HepG2 (cell line): ENCODE results near the gene RPS6KB1. TPM values are rescaled to one million over a fixed set of nuclear protein-coding genes. Genes with fewer than 3 reads are reported as not detected.

Source experiments
- ARNTL ChIP-seq: sonication (generic); formaldehyde crosslinking; IDR thresholded peaks from 2 replicates; pipeline ENCODE4 v1.4.0; 2020; ENCODE audit warnings: mild to moderate bottlenecking, missing genetic modification reagents
- ATF7 ChIP-seq, 2 experiments: fragments of 450-650 bp in 1 of 2; sonication (generic) in 1 of 2; formaldehyde crosslinking in 1 of 2; IDR thresholded peaks; 2 replicates each; pipeline versions ENCODE4 v1.4.0 to v1.6.1; 2016 to 2020; ENCODE audit warnings: antibody characterized with exemption in 1 of 2, mild to moderate bottlenecking in 1 of 2, missing genetic modification reagents in 1 of 2
- BHLHE40 ChIP-seq: IDR thresholded peaks from 2 replicates; pipeline ENCODE4 v1.6.1; 2011; ENCODE audit warnings: low read length, improper control_type of control experiment
- CERS6 ChIP-seq: sonication (generic); formaldehyde crosslinking; IDR thresholded peaks from 2 replicates; pipeline ENCODE4 v1.5.0; 2020; ENCODE audit warnings: missing genetic modification reagents
- HCFC1 ChIP-seq: fragments of 150-350 bp; IDR thresholded peaks from 2 replicates; pipeline ENCODE4 v1.6.1; 2014; ENCODE audit warnings: low read depth, low read length
- KDM1A ChIP-seq: IDR thresholded peaks from 2 replicates; pipeline ENCODE4 v1.6.1; 2016; ENCODE audit warnings: missing compliant biosample characterization
- NFE2L2 ChIP-seq: fragments of 150-350 bp; IDR thresholded peaks from 2 replicates; pipeline ENCODE4 v1.6.1; 2014; ENCODE audit warnings: low read length
- NR2F2 ChIP-seq: IDR thresholded peaks from 2 replicates; pipeline ENCODE4 v1.6.1; 2012; ENCODE audit warnings: low read depth, inconsistent platforms, borderline replicate concordance
- ONECUT2 ChIP-seq: sonication (generic); formaldehyde crosslinking; IDR thresholded peaks from 2 replicates; pipeline ENCODE4 v1.4.0; 2020; ENCODE audit warnings: missing genetic modification reagents
- POLR2AphosphoS2 ChIP-seq: IDR thresholded peaks from 2 replicates; pipeline ENCODE4 v1.6.1; 2011; ENCODE audit warnings: low read depth, low read length, improper control_type of control experiment
- SP2 ChIP-seq: sonication (generic); formaldehyde crosslinking; IDR thresholded peaks from 2 replicates; pipeline ENCODE4 v1.5.1; 2020; ENCODE audit warnings: mild to moderate bottlenecking, missing genetic modification reagents
- SYNCRIP ChIP-seq: fragments of 200-400 bp; formaldehyde crosslinking; IDR thresholded peaks from 2 replicates; pipeline ENCODE4 v1.6.1; 2018; ENCODE audit warnings: mild to moderate bottlenecking, low read depth, low read length; ENCODE audit not compliant: insufficient read depth
- ZBTB33 ChIP-seq: sonication (generic); formaldehyde crosslinking; IDR thresholded peaks from 2 replicates; pipeline ENCODE4 v1.4.0; 2020; ENCODE audit warnings: missing genetic modification reagents
- ZGPAT ChIP-seq: IDR thresholded peaks from 2 replicates; pipeline ENCODE4 v1.6.1; 2016; ENCODE audit warnings: mild to moderate bottlenecking
- ZNF10 ChIP-seq: sonication (generic); formaldehyde crosslinking; IDR thresholded peaks from 2 replicates; pipeline ENCODE4 v1.4.0; 2020; ENCODE audit warnings: mild to moderate bottlenecking, low read depth, missing genetic modification reagents, borderline replicate concordance
- ZNF383 ChIP-seq: sonication (generic); formaldehyde crosslinking; IDR thresholded peaks from 2 replicates; pipeline ENCODE4 v1.4.0; 2020; ENCODE audit warnings: missing genetic modification reagents, mild to moderate bottlenecking, borderline replicate concordance
- ZNF414 ChIP-seq: sonication (generic); formaldehyde crosslinking; IDR thresholded peaks from 2 replicates; pipeline ENCODE4 v1.5.0; 2020; ENCODE audit warnings: missing genetic modification reagents
- ZNF501 ChIP-seq: sonication (generic); formaldehyde crosslinking; IDR thresholded peaks from 2 replicates; pipeline ENCODE4 v1.5.1; 2020; ENCODE audit warnings: mild to moderate bottlenecking, moderate library complexity, missing genetic modification reagents
- ZNF552 ChIP-seq: sonication (generic); formaldehyde crosslinking; IDR thresholded peaks from 2 replicates; pipeline ENCODE4 v1.9.0; 2022; ENCODE audit warnings: missing genetic modification reagents, mild to moderate bottlenecking, borderline replicate concordance
- ZNF780A ChIP-seq: sonication (generic); formaldehyde crosslinking; IDR thresholded peaks from 2 replicates; pipeline ENCODE4 v1.8.0; 2022; ENCODE audit warnings: mild to moderate bottlenecking, missing genetic modification reagents, moderate library complexity
- ZNF850 ChIP-seq: sonication (generic); formaldehyde crosslinking; conservative IDR thresholded peaks from 2 replicates; pipeline ENCODE4 v1.9.0; 2021; ENCODE audit warnings: mild to moderate bottlenecking, missing genetic modification reagents
- polyA plus RNA-seq, 8 experiments: library from polyadenylated mRNA; depleted of rRNA in 3 of 8; stranded (reverse) in 7 of 8; unstranded in 1 of 8; fragments of >200 nt; fragmentation: Illumina TruSeq in 4 of 8; extraction: Trizol in 4 of 8; gene quantifications; 2 replicates each; pipeline versions ENCODE4 v1.2.1 to v1.2.3, GENCODE V29; 2011 to 2016; ENCODE audit warnings: low read depth in 4 of 8, missing spikeins in 1 of 8, mixed read lengths in 1 of 8; ENCODE audit not compliant: insufficient read depth in 1 of 8
- total RNA-seq, 5 experiments: library from RNA; depleted of rRNA; stranded (reverse); fragments of >200 nt; fragmentation: Illumina TruSeq; extraction: Trizol; gene quantifications; 2 replicates each; pipeline ENCODE4 v1.2.3, GENCODE V29; 2016; ENCODE audit warnings: low read depth in 1 of 5

The RPS6KB1 gene
- total and polyA plus RNA-seq, 2 of the 13 experiments (the other 11 are each of a cell fraction or from before 2014, with no cell fraction given): 16.5 to 42.2 TPM

- TF ChIP-seq ATF7 (IDR thresholded peaks at IDR 0.05) (0 out of 2 replicates have a peak, but pooled peaks have one; percentile 44), ATF7 (CRISPR knock-in tag; IDR thresholded peaks at IDR 0.05) (peak; percentile 57; the same call in 1 of the 2 replicates), SYNCRIP (no peak), ZGPAT (peak; percentile 98), ZBTB33 (peak; percentile 77), SP2 (no peak), ZNF383 (CRISPR knock-in tag) (peak; percentile 70; the same call in 1 of the 2 replicates), ONECUT2 (CRISPR knock-in tag) (no peak), ZNF780A (CRISPR knock-in tag) (no peak), CERS6 (CRISPR knock-in tag) (no peak), ZNF850 (CRISPR knock-in tag) (0 out of 2 replicates have a peak, but pooled peaks have one; percentile 65), HCFC1 (no peak), NFE2L2 (peak; percentile 67), ZNF10 (no peak), ZNF501 (CRISPR knock-in tag) (peak; percentile 65; the same call in 1 of the 2 replicates), ZNF552 (CRISPR knock-in tag) (no peak), POLR2AphosphoS2 (no peak), KDM1A (CRISPR knock-in tag) (peak; percentile 81; the same call in 1 of the 2 replicates), ZNF414 (CRISPR knock-in tag) (peak; percentile 94; the same call in 1 of the 2 replicates), NR2F2 (peak; percentile 71; the same call in 1 of the 2 replicates), ARNTL (CRISPR knock-in tag) (peak; percentile 80), BHLHE40 (peak; percentile 55; the same call in 1 of the 2 replicates)
These were observed 39.6 kb upstream of the RPS6KB1 start (continued) for GRCh38 chr17:59853168-59853918.
